KG1 (cell line): ENCODE measurements around the gene ARID1B.

Experiments
- DNase-seq: peaks from one replicate; lab custom pipeline; 2025; lab: John Stamatoyannopoulos, UW

Gene ARID1B

GRCh38 chr6:157246771-157247484 is 469.8 kb downstream of the ARID1B start:
- no peak for DNase-seq

GRCh38 chr6:157248264-157248663 is 471.1 kb downstream of the ARID1B start:
- no peak for DNase-seq

- DNase-seq: no peak
Observed at GRCh38 chr6:157249826-157250225, 472.6 kb downstream of the ARID1B start.

GRCh38 chr6:157251586-157252247 is 474.5 kb downstream of the ARID1B start:
- no peak for DNase-seq

GRCh38 chr6:157253017-157253416 is 475.8 kb downstream of the ARID1B start:
- DNase-seq: no peak

GRCh38 chr6:157253699-157254098 is 476.5 kb downstream of the ARID1B start:
- no peak for DNase-seq

GRCh38 chr6:157254538-157254937 is 477.4 kb downstream of the ARID1B start:
- no peak for DNase-seq

- DNase-seq: no peak
Observed at GRCh38 chr6:157255079-157255478, 477.9 kb downstream of the ARID1B start.

- no peak for DNase-seq
Observed at GRCh38 chr6:157258878-157259277, 481.7 kb downstream of the ARID1B start.

GRCh38 chr6:157259443-157259842 is 482.3 kb downstream of the ARID1B start:
- no peak for DNase-seq
